ENCODE results near the gene DGKG.

The DGKG gene

GRCh38 chr3:186329589-186329988 is 32.4 kb downstream of the DGKG start:
- Histone ChIP-seq H3K4me3 (replicated peaks; ENCODE audit: insufficient read depth, low read length) (no peak overlapping the region), H3K27ac (replicated peaks) (no peak overlapping the region), H3K27me3 (ENCODE audit: insufficient read depth, poor library complexity, severe bottlenecking) (no peaks in the 10 kb centered on the region)
- TF ChIP-seq GABPA (IDR thresholded peaks at IDR 0.05; ENCODE audit: low read depth) = no peak
- no peak for TF ChIP-seq CTCF (IDR thresholded peaks at IDR 0.05; ENCODE audit: insufficient read depth, low read length)
- no peak for TF ChIP-seq REST (IDR thresholded peaks at IDR 0.05; ENCODE audit: insufficient replicate concordance, low read depth)
- TF ChIP-seq POLR2AphosphoS5 (IDR thresholded peaks at IDR 0.05; ENCODE audit: low read depth) = no peak
- no peak for TF ChIP-seq SPI1 (IDR thresholded peaks at IDR 0.05; ENCODE audit: borderline replicate concordance, low read depth)
- DNase-seq (ENCODE audit: low read depth in 1 of 2, low spot score in 1 of 2) = no peak

- TF ChIP-seq POLR2AphosphoS5 (IDR thresholded peaks at IDR 0.05; ENCODE audit: low read depth) (no peak), GABPA (IDR thresholded peaks at IDR 0.05; ENCODE audit: low read depth) (no peak), SPI1 (IDR thresholded peaks at IDR 0.05; ENCODE audit: borderline replicate concordance, low read depth) (no peak), REST (IDR thresholded peaks at IDR 0.05; ENCODE audit: insufficient replicate concordance, low read depth) (no peak)
- DNase-seq (ENCODE audit: low read depth in 1 of 2, low spot score in 1 of 2) = no peak
- Histone ChIP-seq H3K27ac (replicated peaks) (no peak overlapping the region), H3K27me3 (ENCODE audit: insufficient read depth, poor library complexity, severe bottlenecking) (no peaks in the 10 kb centered on the region), H3K4me3 (replicated peaks; ENCODE audit: insufficient read depth, low read length) (no peak overlapping the region)
Observed at GRCh38 chr3:186327912-186328487, 34.0 kb downstream of the DGKG start.

GRCh38 chr3:186322761-186323160 is 39.3 kb downstream of the DGKG start:
- TF ChIP-seq CTCF (IDR thresholded peaks at IDR 0.05; ENCODE audit: insufficient read depth, low read length) (no peak), GABPA (IDR thresholded peaks at IDR 0.05; ENCODE audit: low read depth) (no peak), REST (IDR thresholded peaks at IDR 0.05; ENCODE audit: insufficient replicate concordance, low read depth) (no peak), POLR2AphosphoS5 (IDR thresholded peaks at IDR 0.05; ENCODE audit: low read depth) (no peak), SPI1 (IDR thresholded peaks at IDR 0.05; ENCODE audit: borderline replicate concordance, low read depth) (no peak)
- no peak overlapping the region for H3K4me3 ChIP-seq (replicated peaks; ENCODE audit: insufficient read depth, low read length)
- no peak for DNase-seq (ENCODE audit: low read depth in 1 of 2, low spot score in 1 of 2)
- H3K27me3 ChIP-seq (ENCODE audit: insufficient read depth, poor library complexity, severe bottlenecking) = no peaks in the 10 kb centered on the region
- H3K27ac ChIP-seq (replicated peaks) = no peak overlapping the region

All from HL-60 (cell line).